Bronchial epithelial cell (primary cell): ENCODE data around the gene KLK6. TPM values are rescaled to one million over a fixed set of nuclear protein-coding genes. Genes with fewer than 3 reads are reported as not detected.
"Not testable (repeated sequence)": the region's sequence is repeated elsewhere in the genome, so short reads cannot be mapped to it uniquely, and the experiment has no call there.

Experiments used
- DNase-seq: peaks from one replicate; pipeline ENCODE4 v3.0.0-alpha.2; 2010; ENCODE audit warnings: low read depth
- FAIRE-seq: peaks from 2 replicates; lab custom pipeline; 2011; peaks lifted over from hg19 to GRCh38; lab: Jason Lieb, UNC
- H3K27me3 ChIP-seq: 2 replicates; pipeline ENCODE4 v1.5.1; 2011; ENCODE audit warnings: low read length; ENCODE audit not compliant: control insufficient read depth, insufficient read depth
- H3K36me3 ChIP-seq: 2 replicates; pipeline ENCODE4 v1.5.1; 2011; ENCODE audit warnings: low read length; ENCODE audit not compliant: control insufficient read depth, insufficient read depth
- H3K4me3 ChIP-seq: 2 replicates; pipeline ENCODE4 v1.5.1; 2011; ENCODE audit warnings: mild to moderate bottlenecking, low read depth, low read length, control low read depth
- CTCF ChIP-seq: IDR thresholded peaks from 2 replicates; pipeline ENCODE4 v1.5.1; 2011; ENCODE audit warnings: mild to moderate bottlenecking, moderate library complexity, low read length, control low read depth, inconsistent platforms; ENCODE audit not compliant: insufficient read depth, severe bottlenecking
- total RNA-seq: library from RNA; depleted of rRNA; stranded (reverse); fragments of >200 nt; gene quantifications from 2 replicates; pipeline ENCODE4 v1.2.1, GENCODE V29; 2014

The KLK6 gene
- total RNA-seq, 1 donor from 2014 or later: 0.26 TPM

- Histone ChIP-seq H3K27me3 (peaks cover 6% of the 10 kb centered on the region), H3K4me3 (no peak overlapping the region), H3K36me3 (no peaks in the 10 kb centered on the region)
- TF ChIP-seq CTCF: no peak
- FAIRE-seq (no peak), DNase-seq (peak; percentile 27)
Measured at GRCh38 chr19:50978772-50979390, 9.5 kb upstream of the KLK6 start.

- Histone ChIP-seq H3K36me3 (no peaks in the 10 kb centered on the region), H3K4me3 (no peak overlapping the region), H3K27me3 (peaks cover 4% of the 10 kb centered on the region)
- no peak for TF ChIP-seq CTCF
- FAIRE-seq: no peak
- DNase-seq: no peak
Measured at GRCh38 chr19:50977626-50978025, 8.2 kb upstream of the KLK6 start.

- Histone ChIP-seq H3K36me3 (no peaks in the 10 kb centered on the region), H3K27me3 (no peaks in the 10 kb centered on the region), H3K4me3 (no peak overlapping the region)
- FAIRE-seq (peak; percentile 97), DNase-seq (peak; percentile 53)
- TF ChIP-seq CTCF: no peak
Measured at GRCh38 chr19:50975766-50976165, 6.4 kb upstream of the KLK6 start.

GRCh38 chr19:50974702-50975556 lies 5.5 kb upstream of the KLK6 start:
- no peaks in the 10 kb centered on the region for H3K36me3 ChIP-seq
- no peak for TF ChIP-seq CTCF
- no peak overlapping the region for H3K4me3 ChIP-seq
- no peaks in the 10 kb centered on the region for H3K27me3 ChIP-seq
- no peak for FAIRE-seq
- no peak for DNase-seq

GRCh38 chr19:50972795-50973376 lies 3.5 kb upstream of the KLK6 start:
- no peaks in the 10 kb centered on the region for H3K36me3 ChIP-seq
- no peak overlapping the region for H3K4me3 ChIP-seq
- no peaks in the 10 kb centered on the region for H3K27me3 ChIP-seq
- TF ChIP-seq CTCF: no peak
- FAIRE-seq: no peak
- no peak for DNase-seq

- FAIRE-seq, H3K4me3 ChIP-seq, H3K36me3 ChIP-seq, DNase-seq, H3K27me3 ChIP-seq: not testable (repeated sequence)
Measured at GRCh38 chr19:50969810-50970209, 419 bp upstream of the KLK6 start.
